Lower leg skin (tissue), 4 donors: ENCODE measurements around the gene DCX. TPM values are rescaled to one million over a fixed set of nuclear protein-coding genes. Genes with fewer than 3 reads are reported as not detected.

Experiments
- DNase-seq, 2 donors: peaks; one replicate each; pipeline ENCODE4 v3.0.0-alpha.2; 2019; ENCODE audit warnings: low spot score in 2 of 2
- H3K4me3 ChIP-seq: fragments of 200-600 bp; sonication (generic); 2 replicates; pipeline ENCODE4 v1.5.1; 2017; ENCODE audit warnings: mild to moderate bottlenecking, low read depth; ENCODE audit not compliant: poor library complexity, severe bottlenecking
- CTCF ChIP-seq, 3 donors: fragments of 450-650 bp; IDR thresholded peaks; one replicate each; pipeline ENCODE4 v1.5.1; 2016; ENCODE audit warnings: antibody characterized with exemption in 3 of 3, mild to moderate bottlenecking in 3 of 3, moderate library complexity in 2 of 3
- POLR2A ChIP-seq, 2 donors: fragments of 450-650 bp; IDR thresholded peaks; one replicate each; pipeline ENCODE4 v1.6.1; 2016 to 2017; ENCODE audit warnings: antibody characterized with exemption in 2 of 2, mild to moderate bottlenecking in 1 of 2, moderate library complexity in 1 of 2
- WGBS, 2 donors: methylation state at CpG; one replicate each; pipeline ENCODE4 v1.1.5; 2018; 5-methylcytosine and 5-hydroxymethylcytosine counted together
- intact Hi-C: fragments of 100-400 bp; cut with DNase I; formaldehyde crosslinking; loops from one replicate; pipeline ENCODE4 v1.15.0; 2023; ENCODE audit warnings: low total_unique reads
- total RNA-seq, 4 donors: library from RNA; depleted of rRNA; stranded (reverse); fragments of >200 nt; gene quantifications; one replicate each; pipeline ENCODE4 v1.1.0, GENCODE V29; 2016

The DCX gene
- total RNA-seq, 4 donors from 2014 or later, result 0.10 TPM; not detected in 3

- WGBS, 2 donors, result 22 to 27% methylated on average over 2 of the region's 2 CpGs
- DNase-seq, result no peak
- intact Hi-C loops, result no loop called here
- TF ChIP-seq POLR2A (IDR thresholded peaks at IDR 0.05), result no peak
- TF ChIP-seq CTCF (IDR thresholded peaks at IDR 0.05), result no peak
- H3K4me3 ChIP-seq, result no peak overlapping the region
Observed at GRCh38 chrX:111375747-111376146, 36.2 kb downstream of the DCX start.

- TF ChIP-seq CTCF (IDR thresholded peaks at IDR 0.05) (no peak), POLR2A (IDR thresholded peaks at IDR 0.05) (no peak)
- DNase-seq, result no peak
- WGBS, 2 donors, result 44 to 67% methylated on average over 5 of the region's 5 CpGs
- intact Hi-C loops, result no loop called here
- no peak overlapping the region for H3K4me3 ChIP-seq
Observed at GRCh38 chrX:111372086-111372485, 39.9 kb downstream of the DCX start.

- H3K4me3 ChIP-seq, result no peak overlapping the region
- no peak for DNase-seq
- intact Hi-C loops, result no loop called here
- no peak for TF ChIP-seq POLR2A (IDR thresholded peaks at IDR 0.05)
- no peak for TF ChIP-seq CTCF (IDR thresholded peaks at IDR 0.05)
- 80 to 93% methylated on average over 2 of the region's 2 CpGs for WGBS, 2 donors
Observed at GRCh38 chrX:111365770-111366325, 46.1 kb downstream of the DCX start.

GRCh38 chrX:111363741-111364140, 48.3 kb downstream of the DCX start:
- DNase-seq, result no peak
- no peak overlapping the region for H3K4me3 ChIP-seq
- WGBS, 2 donors, result 86 to 91% methylated on average over 3 of the region's 3 CpGs
- intact Hi-C loops, result no loop called here
- no peak for TF ChIP-seq POLR2A (IDR thresholded peaks at IDR 0.05)
- no peak for TF ChIP-seq CTCF (IDR thresholded peaks at IDR 0.05)

GRCh38 chrX:111361751-111362150, 50.2 kb downstream of the DCX start:
- no peak overlapping the region for H3K4me3 ChIP-seq
- 68 to 76% methylated on average over 1 of the region's 1 CpG for WGBS, 2 donors
- DNase-seq, result no peak
- intact Hi-C loops, result no loop called here
- TF ChIP-seq CTCF (IDR thresholded peaks at IDR 0.05), result no peak
- no peak for TF ChIP-seq POLR2A (IDR thresholded peaks at IDR 0.05)

- intact Hi-C loops, result no loop called here
- no peak for TF ChIP-seq POLR2A (IDR thresholded peaks at IDR 0.05)
- no peak for TF ChIP-seq CTCF (IDR thresholded peaks at IDR 0.05)
- 28 to 32% methylated on average over 3 of the region's 3 CpGs for WGBS, 2 donors
- no peak overlapping the region for H3K4me3 ChIP-seq
- DNase-seq, result no peak
Observed at GRCh38 chrX:111360839-111361238, 51.2 kb downstream of the DCX start.
